ENCODE results near the gene PRKCA. TPM values are rescaled to one million over a fixed set of nuclear protein-coding genes. Genes with fewer than 3 reads are reported as not detected.
A peak's percentile ranks its signal among the peaks of the same experiment; 100 is the strongest.

PRKCA gene
- total and polyA plus RNA-seq, 9 of the 15 experiments (the other 6 are each of a cell fraction or from before 2014, with no cell fraction given) = 3.2 to 33.0 (median 17.8) TPM

GRCh38 chr17:66630828-66631472 lies 328.5 kb downstream of the PRKCA start:
- ChIA-PET CTCF (ENCODE audit: low intra/inter-chr PET ratio) (interaction anchor here (0.6 kb wide), 1 partner anchor 430 kb away, joined by 3 read pairs; no protein-coding TSS in a partner anchor), POLR2A (interaction anchor here (0.6 kb wide), 1 partner anchor 372 kb away, joined by 3 read pairs; no protein-coding TSS in a partner anchor)
- Histone ChIP-seq H4K20me1 (replicated peaks; ENCODE audit: control insufficient read depth, insufficient read depth, low read length) (0 out of 2 replicates have a peak, but pooled peaks cover 6% of the 10 kb centered on the region), H3K27ac (ENCODE audit: extremely low read depth, low read depth, low read length) (no peak overlapping the region), H3K9ac (ENCODE audit: insufficient read depth in 1 of 2, low read depth in 2 of 2, low read length in 2 of 2) (no peak overlapping the region), H3K4me2 (ENCODE audit: insufficient read depth, low read length) (no peak overlapping the region), H3K4me1 (replicated peaks in 1 of 2; ENCODE audit: control insufficient read depth in 2 of 2, insufficient read depth in 2 of 2, low read length in 2 of 2) (no peaks in the 10 kb centered on the region), H3K9me3 (replicated peaks; ENCODE audit: control insufficient read depth, insufficient read depth, low read depth, low read length) (no peaks in the 10 kb centered on the region), H3K27me3 (ENCODE audit: control insufficient read depth in 2 of 2, insufficient read depth in 2 of 2, low read length in 2 of 2) (no peaks in the 10 kb centered on the region), H3K9me1 (ENCODE audit: control insufficient read depth, insufficient read depth, low read length) (no peaks in the 10 kb centered on the region), H3K36me3 (ENCODE audit: control insufficient read depth, insufficient read depth, low read length) (no peaks in the 10 kb centered on the region), H2AFZ (ENCODE audit: low read depth, low read length) (no peak overlapping the region), H3K4me3 (no peak overlapping the region), H3K79me2 (ENCODE audit: control insufficient read depth, insufficient read depth, low read length) (no peaks in the 10 kb centered on the region; the same call in 2 of the 3 replicates)
- FAIRE-seq (no peak), ATAC-seq (no peak), DNase-seq (ENCODE audit: extremely low read depth in 1 of 4, low spot score in 3 of 4) (no peak)
- WGBS (ENCODE audit: insufficient coverage, low coverage, missing lambda C conversion rate) = 42% methylated on average over 3 of the region's 3 CpGs
- intact Hi-C loops (cut with micrococcal nuclease) = no loop called here
- no peak for TF ChIP-seq ZC3H4 (CRISPR knock-in tag; IDR thresholded peaks at IDR 0.05; ENCODE audit: borderline replicate concordance)
- peak; percentile 6 for TF ChIP-seq MEIS2 (IDR thresholded peaks at IDR 0.05; ENCODE audit: partially characterized antibody)
- TF ChIP-seq, protein P1, sequence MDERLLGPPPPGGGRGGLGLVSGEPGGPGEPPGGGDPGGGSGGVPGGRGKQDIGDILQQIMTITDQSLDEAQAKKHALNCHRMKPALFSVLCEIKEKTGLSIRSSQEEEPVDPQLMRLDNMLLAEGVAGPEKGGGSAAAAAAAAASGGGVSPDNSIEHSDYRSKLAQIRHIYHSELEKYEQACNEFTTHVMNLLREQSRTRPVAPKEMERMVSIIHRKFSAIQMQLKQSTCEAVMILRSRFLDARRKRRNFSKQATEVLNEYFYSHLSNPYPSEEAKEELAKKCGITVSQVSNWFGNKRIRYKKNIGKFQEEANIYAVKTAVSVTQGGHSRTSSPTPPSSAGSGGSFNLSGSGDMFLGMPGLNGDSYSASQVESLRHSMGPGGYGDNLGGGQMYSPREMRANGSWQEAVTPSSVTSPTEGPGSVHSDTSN (CRISPR knock-in tag; IDR thresholded peaks at IDR 0.05; ENCODE audit: low read depth) = no peak
- TF ChIP-seq, protein P1 (tag; conservative IDR thresholded peaks at IDR 0.05; ENCODE audit: low read depth) = peak; percentile 83
- 0 out of 2 replicates have a peak, but pooled peaks have one; percentile 68 for TF ChIP-seq ZKSCAN1 (IDR thresholded peaks at IDR 0.05; ENCODE audit: low read depth, low read length)
- no TSS peak for BruUV-seq (replicated peaks)
- in situ Hi-C loops (cut with MboI) = no loop called here

All from K562 (cell line).